Measurements from ENCODE around the gene SCYGR6.

The SCYGR6 gene

GRCh38 chr2:227710986-227711385, 13.6 kb downstream of the SCYGR6 start:
- no peak for DNase-seq

- no peak for DNase-seq
Measured at GRCh38 chr2:227707390-227707789, 17.2 kb downstream of the SCYGR6 start.

GRCh38 chr2:227706859-227707258, 17.7 kb downstream of the SCYGR6 start:
- no peak for DNase-seq

DNA sequence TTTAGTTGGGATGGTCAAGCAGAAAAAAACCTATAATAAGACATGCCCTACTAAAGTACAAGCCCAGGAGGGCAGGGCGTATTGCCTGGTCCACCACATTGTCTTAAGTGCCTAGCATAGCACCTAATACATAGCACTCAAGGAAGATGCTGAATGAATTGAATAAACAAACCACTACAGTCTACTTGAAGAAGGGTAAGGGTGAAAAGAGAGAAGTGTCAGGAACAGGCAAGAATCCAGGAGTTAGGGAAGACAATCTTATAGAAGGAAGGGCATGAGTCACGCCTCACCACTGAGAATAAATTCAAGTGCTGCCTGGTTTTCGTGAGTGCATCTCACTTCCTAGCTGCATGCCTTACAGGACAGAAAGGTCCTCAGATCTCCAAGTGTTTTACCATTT, 20.6 kb downstream of the SCYGR6 start:
- no peak for DNase-seq

GRCh38 chr2:227703280-227703732, 21.3 kb downstream of the SCYGR6 start:
- DNase-seq: no peak

GRCh38 chr2:227701556-227701955, 23.0 kb downstream of the SCYGR6 start:
- no peak for DNase-seq

- no peak for DNase-seq
Measured at GRCh38 chr2:227696990-227697679, 27.4 kb downstream of the SCYGR6 start.

GRCh38 chr2:227687189-227687588, 37.4 kb downstream of the SCYGR6 start:
- DNase-seq: no peak

GRCh38 chr2:227684258-227684657, 40.3 kb downstream of the SCYGR6 start:
- DNase-seq: no peak

GRCh38 chr2:227677928-227678327, 46.6 kb downstream of the SCYGR6 start:
- DNase-seq: no peak

- DNase-seq: no peak
Measured at GRCh38 chr2:227674485-227674884, 50.1 kb downstream of the SCYGR6 start.
